ENCODE results near the gene TAB2. TPM values are rescaled to one million over a fixed set of nuclear protein-coding genes. Genes with fewer than 3 reads are reported as not detected.

TAB2 gene
- total RNA-seq, 1 experiment from 2014 or later = 56.2 TPM

GRCh38 chr6:149366267-149366921 is 48.9 kb downstream of the TAB2 start:
- no CpG with 5 or more reads among the region's 4 CpGs for WGBS (ENCODE audit: extremely low coverage, insufficient read length, low lambda C conversion rate)
- H3K27ac ChIP-seq (ENCODE audit: insufficient read length, low read depth, low read length) = no peak overlapping the region
- peaks cover 6% of the 10 kb centered on the region for H3K79me1 ChIP-seq (ENCODE audit: insufficient read depth, low read depth, low read length, poor library complexity, severe bottlenecking)

More at GRCh38 chr6:149366267-149366921, 48.9 kb downstream of the TAB2 start:
- H4K20me1 ChIP-seq (ENCODE audit: control insufficient read depth, insufficient read depth, insufficient read length) = no peaks in the 10 kb centered on the region
- Mint-ChIP-seq H3K27ac (no peak overlapping the region), H3K27me3 (ENCODE audit: low read depth) (no peaks in the 10 kb centered on the region), H3K36me3 (ENCODE audit: insufficient read depth in 1 of 3, low read depth in 3 of 3) (peaks cover 0 to 2% (median 0%) of the 10 kb centered on the region in 3 experiments; a peak in 3 of 7 replicates), H3K9me3 (no peaks in the 10 kb centered on the region), H3K4me1 (peaks cover 16 to 23% of the 10 kb centered on the region in 2 experiments), H3K4me3 (no peak overlapping the region)
- no peaks in the 10 kb centered on the region for H3K27me3 ChIP-seq (ENCODE audit: insufficient read depth, low read length)
- H3T11ph ChIP-seq (ENCODE audit: low read length) = no peak overlapping the region
- no peak overlapping the region for H3K14ac ChIP-seq (ENCODE audit: insufficient read depth, low read length)
- no peaks in the 10 kb centered on the region for H3K9me3 ChIP-seq (ENCODE audit: control insufficient read depth, low read depth, low read length)
- no peaks in the 10 kb centered on the region for H3K23me2 ChIP-seq (ENCODE audit: insufficient read length, low read depth, low read length, poor library complexity, severe bottlenecking)
- no peak overlapping the region for H4K5ac ChIP-seq (ENCODE audit: insufficient read length, low read depth, low read length)
- no peak for DNase-seq
- no peak overlapping the region for H2BK120ac ChIP-seq (ENCODE audit: low read depth, low read length, poor library complexity, severe bottlenecking)
- peaks cover 11% of the 10 kb centered on the region; the same call in 1 of the 2 replicates for H3K79me2 ChIP-seq (ENCODE audit: insufficient read depth, low read length)
- no peak overlapping the region for H2BK5ac ChIP-seq (ENCODE audit: insufficient read length, low read length)
- H3K9ac ChIP-seq (ENCODE audit: extremely low read depth, insufficient read length, low read length) = no peak overlapping the region
- H3K23ac ChIP-seq (ENCODE audit: insufficient read length, low read depth, low read length) = no peak overlapping the region
- no peak overlapping the region for H2AFZ ChIP-seq (ENCODE audit: low read length)
- no peak overlapping the region for H3K4me2 ChIP-seq (ENCODE audit: insufficient read depth, insufficient read length, low read length)
- no peak overlapping the region for H3K56ac ChIP-seq (ENCODE audit: insufficient read length, low read depth, low read length)
- H3K4me1 ChIP-seq (ENCODE audit: insufficient read depth, low read length) = peaks cover 3% of the 10 kb centered on the region; the same call in 1 of the 2 replicates
- no peak overlapping the region for H4K8ac ChIP-seq (replicated peaks; ENCODE audit: insufficient read length, low read depth, low read length)
- no peak overlapping the region for H2BK20ac ChIP-seq (ENCODE audit: low read depth, low read length, poor library complexity, severe bottlenecking)
- H3K18ac ChIP-seq (ENCODE audit: insufficient read length, low read depth, low read length) = no peak overlapping the region
- no peak overlapping the region for H2BK12ac ChIP-seq (ENCODE audit: insufficient read length, low read depth, low read length)
- H2AK5ac ChIP-seq (ENCODE audit: insufficient read length, low read length) = no peak overlapping the region
- no peak overlapping the region for H4K91ac ChIP-seq (ENCODE audit: insufficient read length, low read depth, low read length)
- no peak overlapping the region for H3K4ac ChIP-seq (ENCODE audit: low read depth, low read length)
- H2BK15ac ChIP-seq (ENCODE audit: low read depth, low read length) = no peak overlapping the region
- TF ChIP-seq, protein P1, sequence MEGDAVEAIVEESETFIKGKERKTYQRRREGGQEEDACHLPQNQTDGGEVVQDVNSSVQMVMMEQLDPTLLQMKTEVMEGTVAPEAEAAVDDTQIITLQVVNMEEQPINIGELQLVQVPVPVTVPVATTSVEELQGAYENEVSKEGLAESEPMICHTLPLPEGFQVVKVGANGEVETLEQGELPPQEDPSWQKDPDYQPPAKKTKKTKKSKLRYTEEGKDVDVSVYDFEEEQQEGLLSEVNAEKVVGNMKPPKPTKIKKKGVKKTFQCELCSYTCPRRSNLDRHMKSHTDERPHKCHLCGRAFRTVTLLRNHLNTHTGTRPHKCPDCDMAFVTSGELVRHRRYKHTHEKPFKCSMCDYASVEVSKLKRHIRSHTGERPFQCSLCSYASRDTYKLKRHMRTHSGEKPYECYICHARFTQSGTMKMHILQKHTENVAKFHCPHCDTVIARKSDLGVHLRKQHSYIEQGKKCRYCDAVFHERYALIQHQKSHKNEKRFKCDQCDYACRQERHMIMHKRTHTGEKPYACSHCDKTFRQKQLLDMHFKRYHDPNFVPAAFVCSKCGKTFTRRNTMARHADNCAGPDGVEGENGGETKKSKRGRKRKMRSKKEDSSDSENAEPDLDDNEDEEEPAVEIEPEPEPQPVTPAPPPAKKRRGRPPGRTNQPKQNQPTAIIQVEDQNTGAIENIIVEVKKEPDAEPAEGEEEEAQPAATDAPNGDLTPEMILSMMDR (conservative IDR thresholded peaks at IDR 0.05) = no peak
